HFFc6 (cell line): ENCODE data around the gene POLDIP2. TPM values are rescaled to one million over a fixed set of nuclear protein-coding genes. Genes with fewer than 3 reads are reported as not detected.
A peak's percentile ranks its signal among the peaks of the same experiment; 100 is the strongest.
"Not testable (repeated sequence)": the region's sequence is repeated elsewhere in the genome, so short reads cannot be mapped to it uniquely, and the experiment has no call there.

Experiments
- DNase-seq: peaks from one replicate; pipeline ENCODE4 v3.0.0-alpha.2; 2018
- H3K27ac Mint-ChIP-seq: 2 replicates; pipeline ENCODE4 v1.8.0; 2020; ENCODE audit warnings: mild to moderate bottlenecking, mixed read lengths
- H3K27me3 Mint-ChIP-seq: 2 replicates; pipeline ENCODE4 v1.8.0; 2021; ENCODE audit warnings: mild to moderate bottlenecking, moderate library complexity, mixed read lengths; ENCODE audit not compliant: insufficient read depth
- H3K36me3 Mint-ChIP-seq: 2 replicates; pipeline ENCODE4 v1.8.0; 2021; ENCODE audit warnings: low read depth, mixed read lengths
- H3K4me1 Mint-ChIP-seq: 2 replicates; pipeline ENCODE4 v1.8.0; 2020; ENCODE audit warnings: low read depth, mixed read lengths
- H3K4me3 Mint-ChIP-seq: 2 replicates; pipeline ENCODE4 v1.8.0; 2020; ENCODE audit warnings: mild to moderate bottlenecking, moderate library complexity, mixed read lengths
- H3K9me3 Mint-ChIP-seq: 2 replicates; pipeline ENCODE4 v1.8.0; 2020; ENCODE audit warnings: mild to moderate bottlenecking, mixed read lengths
- total RNA-seq, 6 experiments: library from RNA; stranded (reverse); fragmentation: NEBNext Ultra II Directional; extraction: Animal tissue kit (Norgen Biotek cat#: 25700); gene quantifications; 2 replicates in 1 of 6; 3 replicates in 5 of 6; pipeline ENCODE4 v1.2.3, GENCODE V29; 2021
- TF ChIP-seq, protein P1 (sequence below): fragments of 200-600 bp; sonication (generic); IDR thresholded peaks from 2 replicates; pipeline ENCODE4 v1.5.0; 2021; ENCODE audit warnings: antibody characterized with exemption, mild to moderate bottlenecking

The POLDIP2 gene
- total RNA-seq, 6 experiments from 2014 or later = 104 to 118 (median 106) TPM

DNA sequence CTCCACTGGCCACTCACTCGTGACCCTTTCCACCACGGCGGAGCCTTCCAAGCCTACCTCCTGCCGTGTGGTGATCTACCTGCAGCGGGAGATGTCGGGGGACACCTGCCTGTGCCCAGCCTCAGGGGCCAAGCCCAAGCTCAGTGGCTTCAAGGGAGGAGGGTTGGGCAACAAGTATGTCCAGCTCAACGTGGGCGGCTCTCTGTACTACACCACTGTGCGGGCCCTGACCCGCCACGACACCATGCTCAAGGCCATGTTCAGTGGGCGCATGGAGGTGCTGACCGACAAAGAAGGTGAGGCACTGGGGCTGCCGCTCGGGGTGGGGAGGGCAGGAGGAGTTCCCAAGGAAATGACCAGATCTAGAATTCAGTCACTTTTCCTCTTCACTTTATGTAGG lies 17.9 kb downstream of the POLDIP2 start:
- H3K36me3 Mint-ChIP-seq = peaks cover 30% of the 10 kb centered on the region
- H3K27me3 Mint-ChIP-seq = peaks cover 5% of the 10 kb centered on the region
- H3K4me1 Mint-ChIP-seq = peaks cover 36% of the 10 kb centered on the region
- no peak for DNase-seq
- H3K27ac Mint-ChIP-seq = peak overlapping the region; percentile 52
- TF ChIP-seq, protein P1, sequence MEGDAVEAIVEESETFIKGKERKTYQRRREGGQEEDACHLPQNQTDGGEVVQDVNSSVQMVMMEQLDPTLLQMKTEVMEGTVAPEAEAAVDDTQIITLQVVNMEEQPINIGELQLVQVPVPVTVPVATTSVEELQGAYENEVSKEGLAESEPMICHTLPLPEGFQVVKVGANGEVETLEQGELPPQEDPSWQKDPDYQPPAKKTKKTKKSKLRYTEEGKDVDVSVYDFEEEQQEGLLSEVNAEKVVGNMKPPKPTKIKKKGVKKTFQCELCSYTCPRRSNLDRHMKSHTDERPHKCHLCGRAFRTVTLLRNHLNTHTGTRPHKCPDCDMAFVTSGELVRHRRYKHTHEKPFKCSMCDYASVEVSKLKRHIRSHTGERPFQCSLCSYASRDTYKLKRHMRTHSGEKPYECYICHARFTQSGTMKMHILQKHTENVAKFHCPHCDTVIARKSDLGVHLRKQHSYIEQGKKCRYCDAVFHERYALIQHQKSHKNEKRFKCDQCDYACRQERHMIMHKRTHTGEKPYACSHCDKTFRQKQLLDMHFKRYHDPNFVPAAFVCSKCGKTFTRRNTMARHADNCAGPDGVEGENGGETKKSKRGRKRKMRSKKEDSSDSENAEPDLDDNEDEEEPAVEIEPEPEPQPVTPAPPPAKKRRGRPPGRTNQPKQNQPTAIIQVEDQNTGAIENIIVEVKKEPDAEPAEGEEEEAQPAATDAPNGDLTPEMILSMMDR = no peak
- no peak overlapping the region for H3K4me3 Mint-ChIP-seq
- H3K9me3 Mint-ChIP-seq = no peaks in the 10 kb centered on the region

DNA sequence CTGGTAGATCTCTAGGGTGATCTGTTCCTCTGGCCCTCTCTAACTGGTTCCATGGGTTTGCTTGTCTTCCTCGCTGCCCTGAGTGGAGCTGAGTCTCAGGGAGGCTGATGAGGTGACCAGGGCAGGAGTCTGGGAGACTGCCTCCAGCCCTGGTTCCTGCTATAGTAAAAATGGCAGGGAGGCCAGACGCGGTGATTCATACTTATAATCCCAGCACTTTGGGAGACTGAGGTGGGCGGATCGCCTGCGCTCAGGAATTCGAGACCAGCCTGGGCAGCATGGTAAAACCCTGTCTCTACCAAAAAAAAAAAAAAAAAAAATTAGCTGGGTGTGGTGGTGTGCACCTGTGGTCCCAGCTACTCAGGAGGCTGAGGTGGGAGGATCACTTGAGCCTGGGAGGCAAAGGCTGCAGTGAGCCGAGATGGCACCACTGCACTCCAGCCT lies 18.5 kb downstream of the POLDIP2 start:
- Mint-ChIP-seq H3K36me3 (peaks cover 28% of the 10 kb centered on the region), H3K4me3 (peak overlapping the region; percentile 98), H3K27ac (peak overlapping the region; percentile 99), H3K4me1 (peaks cover 43% of the 10 kb centered on the region)
- not testable (repeated sequence) for H3K9me3 Mint-ChIP-seq, DNase-seq, H3K27me3 Mint-ChIP-seq

DNA sequence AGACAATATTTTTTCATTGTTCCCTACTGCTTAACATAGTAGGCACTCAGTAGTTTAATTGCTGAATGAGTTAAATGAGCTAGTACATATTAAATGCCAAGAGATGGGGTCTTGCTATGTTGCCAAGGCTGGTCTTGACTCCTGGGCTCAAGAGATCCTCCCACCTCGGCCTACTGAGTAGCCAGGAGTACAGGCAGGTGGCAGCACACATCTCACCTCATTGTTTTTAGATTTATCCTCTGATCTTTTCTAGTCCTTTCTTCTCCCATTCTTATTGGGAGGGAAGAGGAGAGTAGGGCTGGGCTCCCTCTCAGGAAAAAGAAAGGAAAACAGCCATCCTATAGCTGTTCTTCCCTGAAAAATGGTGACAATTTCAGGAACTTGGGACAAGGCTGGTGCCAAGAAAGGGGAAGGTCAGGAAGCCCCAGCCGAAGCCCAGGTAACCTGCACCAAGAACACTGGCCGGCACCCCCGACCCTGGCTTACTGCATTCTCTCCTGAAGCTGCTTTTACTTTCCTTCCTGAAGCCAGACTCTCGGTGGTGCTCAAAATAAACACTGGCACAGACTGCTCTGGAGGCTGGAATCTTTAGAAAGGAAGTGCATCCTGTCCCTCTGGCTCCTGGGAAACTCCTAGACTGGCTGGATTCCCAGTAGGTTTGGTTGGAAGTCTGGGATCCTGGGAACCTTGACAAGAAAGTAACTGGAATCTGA lies 19.1 kb downstream of the POLDIP2 start:
- Mint-ChIP-seq H3K9me3 (no peaks in the 10 kb centered on the region), H3K4me3 (peak overlapping the region; percentile 98), H3K36me3 (peaks cover 26% of the 10 kb centered on the region), H3K27ac (peak overlapping the region; percentile 99), H3K27me3 (peaks cover 2% of the 10 kb centered on the region), H3K4me1 (peaks cover 49% of the 10 kb centered on the region)
- TF ChIP-seq, protein P1 = peak; percentile 22; the same call in 1 of the 2 replicates
- DNase-seq = peak; percentile 72

DNA sequence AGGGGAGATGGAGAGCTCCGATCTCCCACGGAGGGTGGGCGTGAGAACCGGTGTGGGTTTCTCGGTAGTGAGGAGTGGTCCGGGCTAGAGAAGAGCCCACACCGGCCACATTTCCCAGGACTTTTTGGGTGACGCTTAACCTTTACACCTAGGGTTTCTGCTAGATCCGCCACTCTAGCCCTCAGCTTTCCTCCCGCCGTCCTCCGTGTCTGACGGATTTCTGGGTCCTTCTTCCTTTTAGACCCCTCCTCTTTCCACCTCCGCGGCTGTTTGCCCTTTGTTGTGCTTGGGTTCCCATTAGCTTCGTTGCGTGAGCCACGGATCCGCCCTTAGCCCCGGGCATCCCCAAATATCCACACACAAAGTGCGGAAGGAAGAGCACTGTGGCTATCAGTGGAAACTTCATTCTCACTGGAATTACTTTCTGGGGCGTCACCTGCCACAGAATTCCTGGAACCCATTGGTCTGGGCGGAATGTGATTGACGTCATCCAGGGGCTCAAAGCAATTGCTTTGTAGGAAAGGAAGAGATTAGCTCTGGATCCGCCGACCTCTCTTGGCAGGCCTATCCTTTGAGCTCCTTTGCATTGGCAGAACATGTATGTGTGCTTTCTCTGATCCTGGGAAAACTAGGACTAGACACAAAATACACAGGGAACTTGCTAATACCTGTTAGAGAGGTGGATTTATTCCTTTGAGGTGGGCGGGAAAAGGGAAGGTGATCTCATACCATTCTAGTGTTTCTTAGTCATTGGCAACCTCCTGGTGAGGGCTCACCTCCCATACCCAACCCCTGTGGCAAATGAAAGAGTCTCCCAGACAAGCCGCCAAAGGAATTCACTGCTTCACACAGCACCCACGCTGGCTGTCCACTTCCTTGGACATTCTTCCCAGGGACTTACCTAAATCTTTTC lies 21.1 kb downstream of the POLDIP2 start:
- H3K27ac Mint-ChIP-seq = peak overlapping the region; percentile 99
- TF ChIP-seq, protein P1 = no peak
- H3K27me3 Mint-ChIP-seq = peaks cover 2% of the 10 kb centered on the region

DNA sequence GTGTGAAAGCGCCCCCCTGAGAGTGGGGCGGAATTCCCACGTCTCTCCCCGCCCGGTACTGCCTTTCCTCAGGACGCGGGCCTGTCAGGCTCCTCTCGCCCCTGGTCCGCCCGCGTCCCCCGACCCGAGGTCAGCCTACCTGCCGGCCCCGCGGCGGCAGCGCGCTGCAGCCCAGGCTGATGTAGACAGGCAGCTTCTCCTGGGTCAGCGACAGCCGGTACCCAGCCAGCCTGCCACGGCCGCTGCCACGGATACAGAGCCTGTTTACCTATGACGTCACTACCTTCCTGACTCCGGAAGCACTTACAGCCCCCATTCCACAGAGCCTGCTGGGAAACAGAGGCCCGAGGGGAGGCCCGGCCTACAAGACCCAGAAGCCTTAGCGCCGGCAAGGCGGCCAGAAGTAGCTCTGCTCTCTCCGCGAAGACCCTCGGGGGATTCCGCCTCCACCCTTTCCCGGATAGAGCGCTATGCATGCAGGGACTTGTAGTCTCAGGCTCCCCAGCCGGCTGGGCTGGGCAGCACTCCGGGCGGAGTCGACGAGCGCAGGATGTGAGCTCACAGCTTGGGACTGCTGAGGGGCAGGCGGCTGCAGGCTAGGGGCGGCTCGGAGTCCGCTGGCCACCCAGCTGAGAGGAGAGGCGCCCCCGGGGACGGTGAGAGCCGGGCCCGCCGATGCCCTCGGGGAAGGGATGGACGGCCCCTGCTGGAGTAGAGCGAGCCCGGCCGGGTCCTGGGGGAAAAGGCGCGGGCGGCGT lies 21.9 kb downstream of the POLDIP2 start, which contains the start of the genes IFT20 and TNFAIP1:
IFT20 (minus strand) TSS at position 272 of the 758 bp plus-strand sequence. CDS start 3,487 bp downstream, outside the sequence.
TNFAIP1 (plus strand) TSS at position 561 of the 758 bp plus-strand sequence. CDS start 3,761 bp downstream, outside the sequence.
- Mint-ChIP-seq H3K27ac (peak within 1 kb of the TSS; percentile 99), H3K27me3 (peaks cover 2% of the 10 kb centered on the region), H3K9me3 (no peaks in the 10 kb centered on the region), H3K4me1 (peaks cover 57% of the 10 kb centered on the region), H3K36me3 (peaks cover 26% of the 10 kb centered on the region), H3K4me3 (peak within 1 kb of the TSS; percentile 98)
- DNase-seq = peak; percentile 100
- TF ChIP-seq, protein P1 = no peak; the same call in 1 of the 2 replicates

More for the DNA sequence above, 21.1 kb downstream of the POLDIP2 start:
- Mint-ChIP-seq H3K4me1 (peaks cover 57% of the 10 kb centered on the region), H3K36me3 (peaks cover 26% of the 10 kb centered on the region), H3K4me3 (peak overlapping the region; percentile 98), H3K9me3 (no peaks in the 10 kb centered on the region)
- peak; percentile 89 for DNase-seq
